Ishikawa (cell line): Measurements from ENCODE around the gene ALDH1A2.

Experiments used
- CREB1 ChIP-seq: IDR thresholded peaks from 2 replicates; pipeline ENCODE4 v1.6.1; 2012; ENCODE audit warnings: low read depth
- EP300 ChIP-seq: IDR thresholded peaks from 2 replicates; pipeline ENCODE4 v1.6.1; 2012; ENCODE audit warnings: borderline replicate concordance
- RAD21 ChIP-seq: IDR thresholded peaks from 2 replicates; pipeline ENCODE4 v1.6.1; 2012; ENCODE audit warnings: low read depth
- TAF1 ChIP-seq: IDR thresholded peaks from 2 replicates; pipeline ENCODE4 v1.6.1; 2012; ENCODE audit warnings: low read depth, mild to moderate bottlenecking
- TF ChIP-seq, protein P1 (sequence below): IDR thresholded peaks from 2 replicates; pipeline ENCODE4 v1.6.1; 2012; ENCODE audit warnings: low read depth, mild to moderate bottlenecking
- TF ChIP-seq, protein P2 (sequence below): IDR thresholded peaks from 2 replicates; pipeline ENCODE4 v1.6.1; 2012

DNA sequence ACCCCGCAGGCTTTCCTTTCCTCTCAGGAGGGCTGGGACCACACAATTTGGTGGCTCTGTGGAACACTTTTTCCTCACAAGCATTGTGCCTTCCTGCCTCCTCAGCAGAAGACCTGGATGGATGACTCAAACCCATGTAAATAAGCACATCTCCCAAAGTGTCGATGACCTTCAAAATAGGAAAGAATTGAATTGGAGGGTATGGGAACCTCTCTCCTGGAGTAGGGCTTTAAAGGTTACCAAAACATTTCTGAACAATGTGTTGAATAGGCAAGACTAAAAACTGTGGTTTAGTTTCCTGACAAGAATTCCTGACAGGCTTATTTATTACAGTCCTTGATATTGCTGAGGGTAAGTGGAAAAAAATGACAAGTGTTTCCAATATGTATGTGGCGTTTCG is 118.2 kb downstream of the ALDH1A2 start:
- TF ChIP-seq RAD21 (no peak), TAF1 (no peak), EP300 (no peak), CREB1 (no peak)
- TF ChIP-seq, protein P1, sequence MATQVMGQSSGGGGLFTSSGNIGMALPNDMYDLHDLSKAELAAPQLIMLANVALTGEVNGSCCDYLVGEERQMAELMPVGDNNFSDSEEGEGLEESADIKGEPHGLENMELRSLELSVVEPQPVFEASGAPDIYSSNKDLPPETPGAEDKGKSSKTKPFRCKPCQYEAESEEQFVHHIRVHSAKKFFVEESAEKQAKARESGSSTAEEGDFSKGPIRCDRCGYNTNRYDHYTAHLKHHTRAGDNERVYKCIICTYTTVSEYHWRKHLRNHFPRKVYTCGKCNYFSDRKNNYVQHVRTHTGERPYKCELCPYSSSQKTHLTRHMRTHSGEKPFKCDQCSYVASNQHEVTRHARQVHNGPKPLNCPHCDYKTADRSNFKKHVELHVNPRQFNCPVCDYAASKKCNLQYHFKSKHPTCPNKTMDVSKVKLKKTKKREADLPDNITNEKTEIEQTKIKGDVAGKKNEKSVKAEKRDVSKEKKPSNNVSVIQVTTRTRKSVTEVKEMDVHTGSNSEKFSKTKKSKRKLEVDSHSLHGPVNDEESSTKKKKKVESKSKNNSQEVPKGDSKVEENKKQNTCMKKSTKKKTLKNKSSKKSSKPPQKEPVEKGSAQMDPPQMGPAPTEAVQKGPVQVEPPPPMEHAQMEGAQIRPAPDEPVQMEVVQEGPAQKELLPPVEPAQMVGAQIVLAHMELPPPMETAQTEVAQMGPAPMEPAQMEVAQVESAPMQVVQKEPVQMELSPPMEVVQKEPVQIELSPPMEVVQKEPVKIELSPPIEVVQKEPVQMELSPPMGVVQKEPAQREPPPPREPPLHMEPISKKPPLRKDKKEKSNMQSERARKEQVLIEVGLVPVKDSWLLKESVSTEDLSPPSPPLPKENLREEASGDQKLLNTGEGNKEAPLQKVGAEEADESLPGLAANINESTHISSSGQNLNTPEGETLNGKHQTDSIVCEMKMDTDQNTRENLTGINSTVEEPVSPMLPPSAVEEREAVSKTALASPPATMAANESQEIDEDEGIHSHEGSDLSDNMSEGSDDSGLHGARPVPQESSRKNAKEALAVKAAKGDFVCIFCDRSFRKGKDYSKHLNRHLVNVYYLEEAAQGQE, result no peak
- TF ChIP-seq, protein P2, sequence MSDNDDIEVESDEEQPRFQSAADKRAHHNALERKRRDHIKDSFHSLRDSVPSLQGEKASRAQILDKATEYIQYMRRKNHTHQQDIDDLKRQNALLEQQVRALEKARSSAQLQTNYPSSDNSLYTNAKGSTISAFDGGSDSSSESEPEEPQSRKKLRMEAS, result no peak
